HFFc6 (cell line): ENCODE measurements around the gene IL6ST. TPM values are rescaled to one million over a fixed set of nuclear protein-coding genes. Genes with fewer than 3 reads are reported as not detected.
"Not testable (repeated sequence)": the region's sequence is repeated elsewhere in the genome, so short reads cannot be mapped to it uniquely, and the experiment has no call there.

Experiments
- DNase-seq: peaks from one replicate; pipeline ENCODE4 v3.0.0-alpha.2; 2018
- H3K27ac Mint-ChIP-seq: 2 replicates; pipeline ENCODE4 v1.8.0; 2020; ENCODE audit warnings: mild to moderate bottlenecking, mixed read lengths
- H3K27me3 Mint-ChIP-seq: 2 replicates; pipeline ENCODE4 v1.8.0; 2021; ENCODE audit warnings: mild to moderate bottlenecking, moderate library complexity, mixed read lengths; ENCODE audit not compliant: insufficient read depth
- H3K36me3 Mint-ChIP-seq: 2 replicates; pipeline ENCODE4 v1.8.0; 2021; ENCODE audit warnings: low read depth, mixed read lengths
- H3K4me1 Mint-ChIP-seq: 2 replicates; pipeline ENCODE4 v1.8.0; 2020; ENCODE audit warnings: low read depth, mixed read lengths
- H3K4me3 Mint-ChIP-seq: 2 replicates; pipeline ENCODE4 v1.8.0; 2020; ENCODE audit warnings: mild to moderate bottlenecking, moderate library complexity, mixed read lengths
- H3K9me3 Mint-ChIP-seq: 2 replicates; pipeline ENCODE4 v1.8.0; 2020; ENCODE audit warnings: mild to moderate bottlenecking, mixed read lengths
- CTCF ChIP-seq: fragments of 200-600 bp; sonication (generic); IDR thresholded peaks from 2 replicates; pipeline ENCODE4 v1.5.0; 2021; ENCODE audit warnings: antibody characterized with exemption, mild to moderate bottlenecking
- long read RNA-seq: library from polyadenylated mRNA; unstranded; transcript quantifications from one replicate; pipeline ENCODE4 v2.0.0, GENCODE V29; 2019
- total RNA-seq, 6 experiments: library from RNA; stranded (reverse); fragmentation: NEBNext Ultra II Directional; extraction: Animal tissue kit (Norgen Biotek cat#: 25700); gene quantifications; 2 replicates in 1 of 6; 3 replicates in 5 of 6; pipeline ENCODE4 v1.2.3, GENCODE V29; 2021

IL6ST gene
- 100 to 1,000 TPM; 187 to 265 (median 216) TPM for total RNA-seq
- long read RNA-seq, full-length matches to known transcripts = 60 of 113 reads
- long read RNA-seq, partial matches to known transcripts = 11 of 113 reads
- long read RNA-seq, other reads (novel, unspliced or antisense) = 42 of 113 reads

- peak within 1 kb of the TSS; percentile 93 for H3K27ac Mint-ChIP-seq
- no peak for TF ChIP-seq CTCF
Measured at GRCh38 chr5:55994495-55994997, at the start of gene IL6ST. Gene IL6ST, minus strand, starts transcription at chr5:55994963. Its CDS starts 18,685 bp downstream, at chr5:55976278.

GRCh38 chr5:56039985-56040384 lies 45.2 kb upstream of the IL6ST start:
- Mint-ChIP-seq H3K27me3 (peaks cover 3% of the 10 kb centered on the region), H3K4me3 (no peak overlapping the region), H3K27ac (no peak overlapping the region), H3K4me1 (peaks cover 13% of the 10 kb centered on the region), H3K36me3 (no peaks in the 10 kb centered on the region), H3K9me3 (no peaks in the 10 kb centered on the region)
- no peak for TF ChIP-seq CTCF
- no peak for DNase-seq

More at GRCh38 chr5:55994495-55994997, at the start of gene IL6ST:
- Mint-ChIP-seq H3K36me3 (peaks cover 11% of the 10 kb centered on the region), H3K4me3 (peak within 1 kb of the TSS; percentile 97), H3K4me1 (peaks cover 70% of the 10 kb centered on the region), H3K27me3 (peaks cover 3% of the 10 kb centered on the region), H3K9me3 (no peaks in the 10 kb centered on the region)
- peak; percentile 60 for DNase-seq

GRCh38 chr5:56038206-56038605 lies 43.4 kb upstream of the IL6ST start:
- H3K4me1 Mint-ChIP-seq = peaks cover 13% of the 10 kb centered on the region
- not testable (repeated sequence) for DNase-seq, H3K4me3 Mint-ChIP-seq, H3K27ac Mint-ChIP-seq, H3K27me3 Mint-ChIP-seq, H3K9me3 Mint-ChIP-seq, H3K36me3 Mint-ChIP-seq

GRCh38 chr5:56037531-56038010 lies 42.8 kb upstream of the IL6ST start:
- Mint-ChIP-seq H3K27ac (no peak overlapping the region), H3K27me3 (no peaks in the 10 kb centered on the region; the same call in 1 of the 2 replicates), H3K9me3 (no peaks in the 10 kb centered on the region), H3K4me1 (peaks cover 13% of the 10 kb centered on the region), H3K4me3 (no peak overlapping the region), H3K36me3 (no peaks in the 10 kb centered on the region)
- TF ChIP-seq CTCF = no peak
- DNase-seq = no peak

GRCh38 chr5:56035394-56035793 lies 40.6 kb upstream of the IL6ST start:
- not testable (repeated sequence) for H3K4me3 Mint-ChIP-seq, H3K27ac Mint-ChIP-seq, H3K9me3 Mint-ChIP-seq, H3K27me3 Mint-ChIP-seq, DNase-seq, H3K36me3 Mint-ChIP-seq
- peaks cover 11% of the 10 kb centered on the region for H3K4me1 Mint-ChIP-seq

GRCh38 chr5:56029871-56030630 lies 35.3 kb upstream of the IL6ST start:
- not testable (repeated sequence) for H3K27me3 Mint-ChIP-seq, H3K27ac Mint-ChIP-seq, H3K4me3 Mint-ChIP-seq, H3K36me3 Mint-ChIP-seq, H3K9me3 Mint-ChIP-seq
- peak; percentile 25 for DNase-seq
- H3K4me1 Mint-ChIP-seq = peaks cover 24% of the 10 kb centered on the region

GRCh38 chr5:56029457-56029856 lies 34.7 kb upstream of the IL6ST start:
- Mint-ChIP-seq H3K4me3 (no peak overlapping the region), H3K27me3 (no peaks in the 10 kb centered on the region; the same call in none of the 2 replicates), H3K27ac (no peak overlapping the region; the same call in 1 of the 2 replicates), H3K4me1 (peaks cover 29% of the 10 kb centered on the region), H3K36me3 (no peaks in the 10 kb centered on the region), H3K9me3 (no peaks in the 10 kb centered on the region)
- no peak for TF ChIP-seq CTCF
- DNase-seq = no peak
